Stimulated activated CD8-positive, alpha-beta memory T cell treated with anti-CD3 and anti-CD28 coated beads, Interleukin-7, amount 100 ng/mL, for 1 hour (primary cell): Measurements from ENCODE around the gene TPSB2.
"Not testable (repeated sequence)": the region's sequence is repeated elsewhere in the genome, so short reads cannot be mapped to it uniquely, and the experiment has no call there.

Experiments used
- DNase-seq, 2 donors: peaks; one replicate each; pipeline ENCODE4 v3.0.0-alpha.2; 2020; ENCODE audit warnings: low read depth in 2 of 2

Gene TPSB2

DNA sequence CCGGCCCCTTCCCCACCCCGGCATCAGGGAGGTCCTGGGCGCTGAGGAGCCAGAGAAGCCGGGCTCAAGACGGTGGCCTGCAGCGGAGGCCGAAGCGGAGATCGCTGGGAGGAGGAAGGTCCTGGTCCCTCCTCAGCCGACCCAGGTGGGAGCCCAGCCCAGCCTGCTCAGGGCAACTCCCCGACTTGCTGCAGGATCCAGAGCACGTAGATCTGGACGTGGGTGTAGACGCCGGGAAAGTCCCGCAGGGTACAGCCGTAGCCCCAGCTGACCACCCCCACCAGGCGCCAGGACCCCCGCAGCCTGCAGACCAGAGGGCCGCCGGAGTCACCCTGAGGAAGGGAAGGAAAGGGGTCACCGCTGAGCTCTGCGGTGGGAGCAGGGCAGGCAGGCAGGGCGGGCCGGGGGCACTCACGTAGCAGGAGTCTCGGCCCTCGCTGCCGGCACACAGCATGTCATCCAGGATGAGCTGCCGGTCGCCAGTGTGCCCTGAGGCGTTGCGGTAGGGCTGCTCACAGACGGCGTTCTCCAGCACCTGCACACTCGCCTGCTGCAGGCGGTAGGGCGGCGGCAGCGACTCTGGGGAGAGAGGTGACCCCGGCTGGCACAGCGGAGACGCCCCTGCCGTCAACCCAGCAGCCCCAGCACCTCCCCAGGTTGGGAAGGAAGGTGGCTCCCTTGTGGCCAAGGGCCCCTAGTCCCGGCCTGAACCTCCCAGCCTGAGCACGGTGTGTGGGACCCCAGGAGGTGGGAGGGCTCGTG, 31.3 kb upstream of the TPSB2 start:
- DNase-seq, result no peak

DNA sequence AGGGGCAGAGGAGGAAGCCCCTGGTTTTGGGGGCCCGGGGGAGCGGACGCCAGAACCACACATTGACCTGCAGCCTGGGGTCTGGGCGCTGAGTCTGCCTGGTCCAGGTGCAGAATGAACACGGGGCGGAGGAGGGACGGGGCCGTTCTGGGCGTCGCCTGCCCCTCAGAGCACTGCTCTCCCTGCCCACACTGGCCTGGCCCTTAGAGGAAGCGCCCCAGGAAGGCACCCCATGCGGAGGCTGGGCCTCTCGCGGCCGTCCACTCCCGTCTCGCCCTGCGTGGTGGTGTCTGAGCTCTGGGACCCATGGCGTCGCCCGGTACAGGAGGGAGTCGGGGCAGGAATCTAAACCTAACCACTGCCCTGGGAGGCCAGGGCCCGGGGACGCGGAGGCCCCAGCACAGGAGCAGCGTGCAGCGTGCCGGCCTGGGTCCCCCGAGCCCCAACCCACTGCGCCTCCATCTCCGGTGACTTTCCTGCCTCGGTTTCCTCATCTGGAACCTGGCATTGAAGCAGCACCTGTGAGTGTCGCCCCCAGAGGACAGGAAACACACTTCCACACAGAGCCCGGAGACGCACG, 30.2 kb upstream of the TPSB2 start:
- DNase-seq, result no peak

DNA sequence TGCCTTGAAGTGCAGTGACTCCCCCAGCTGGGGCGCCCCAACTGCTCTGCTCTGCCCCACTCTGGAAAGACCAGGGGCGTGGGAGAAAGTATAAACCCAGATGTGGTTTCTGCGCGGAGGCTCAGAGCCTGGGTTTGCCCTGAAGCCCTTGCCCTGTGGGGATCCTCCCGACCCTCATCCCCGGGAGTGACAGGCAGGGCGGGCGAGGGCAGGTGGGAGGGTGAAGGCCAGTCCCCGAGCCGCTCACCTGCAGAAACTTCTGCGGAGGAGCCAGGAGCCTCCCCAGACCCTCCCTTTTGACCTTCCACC, 29.7 kb upstream of the TPSB2 start:
- no peak for DNase-seq

DNA sequence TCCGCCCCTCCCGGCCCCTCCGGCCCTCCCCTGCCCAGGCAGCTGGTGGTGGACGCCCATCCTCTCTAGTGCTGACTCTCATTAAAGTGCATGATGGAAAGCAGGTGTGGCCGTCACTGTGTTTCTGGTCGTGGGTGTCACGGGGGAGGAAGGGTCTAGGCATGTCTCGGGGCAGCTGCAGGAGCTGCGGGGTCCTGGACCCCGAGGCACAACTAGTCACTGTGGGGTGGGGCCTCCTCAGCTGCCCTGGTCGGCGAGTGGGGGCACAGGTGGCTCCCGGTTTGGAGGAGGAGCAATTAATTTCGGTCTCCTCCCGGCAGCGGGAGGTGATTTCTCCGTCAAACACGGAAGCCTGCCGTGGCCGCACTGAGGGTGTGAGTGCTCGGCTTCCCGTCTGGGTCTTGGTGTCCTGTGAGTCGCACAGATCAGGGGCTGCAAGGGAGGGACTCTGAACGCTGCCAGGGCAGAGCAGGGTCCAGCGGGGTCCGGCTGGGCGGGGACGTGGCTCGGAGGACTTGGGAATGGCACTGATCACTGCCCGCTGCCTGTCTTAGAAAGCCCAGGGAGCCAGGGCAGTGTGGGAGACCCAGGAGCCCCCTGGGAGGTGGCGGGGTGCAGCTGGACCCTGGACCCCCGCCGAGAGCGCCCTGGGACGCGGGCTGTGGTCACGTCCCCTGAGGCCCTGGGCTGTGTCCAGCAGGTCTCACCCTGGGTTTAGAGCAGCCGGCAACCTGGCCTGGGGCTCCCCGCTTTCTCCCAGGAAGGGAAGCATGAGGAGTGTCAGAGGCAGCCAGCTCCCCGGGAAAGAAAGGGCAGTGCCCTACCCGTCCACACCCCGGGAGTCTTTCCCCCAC, 29.1 kb upstream of the TPSB2 start:
- no peak for DNase-seq

DNA sequence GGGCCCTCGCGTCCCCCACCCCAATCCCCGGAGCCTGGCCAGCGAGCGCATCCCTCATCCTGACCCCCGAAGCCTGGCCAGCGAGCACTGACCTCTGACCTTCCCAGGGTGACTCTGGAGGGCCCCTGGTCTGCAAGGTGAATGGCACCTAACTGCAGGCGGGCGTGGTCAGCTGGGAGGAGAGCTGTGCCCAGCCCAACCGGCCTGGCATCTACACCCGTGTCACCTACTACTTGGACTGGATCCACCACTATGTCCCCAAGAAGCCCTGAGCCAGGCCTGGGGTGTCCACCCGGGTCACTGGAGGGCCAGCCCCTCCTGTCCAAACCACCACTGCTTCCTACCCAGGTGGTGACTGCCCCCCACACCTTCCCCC, 28.2 kb upstream of the TPSB2 start:
- no peak for DNase-seq

DNA sequence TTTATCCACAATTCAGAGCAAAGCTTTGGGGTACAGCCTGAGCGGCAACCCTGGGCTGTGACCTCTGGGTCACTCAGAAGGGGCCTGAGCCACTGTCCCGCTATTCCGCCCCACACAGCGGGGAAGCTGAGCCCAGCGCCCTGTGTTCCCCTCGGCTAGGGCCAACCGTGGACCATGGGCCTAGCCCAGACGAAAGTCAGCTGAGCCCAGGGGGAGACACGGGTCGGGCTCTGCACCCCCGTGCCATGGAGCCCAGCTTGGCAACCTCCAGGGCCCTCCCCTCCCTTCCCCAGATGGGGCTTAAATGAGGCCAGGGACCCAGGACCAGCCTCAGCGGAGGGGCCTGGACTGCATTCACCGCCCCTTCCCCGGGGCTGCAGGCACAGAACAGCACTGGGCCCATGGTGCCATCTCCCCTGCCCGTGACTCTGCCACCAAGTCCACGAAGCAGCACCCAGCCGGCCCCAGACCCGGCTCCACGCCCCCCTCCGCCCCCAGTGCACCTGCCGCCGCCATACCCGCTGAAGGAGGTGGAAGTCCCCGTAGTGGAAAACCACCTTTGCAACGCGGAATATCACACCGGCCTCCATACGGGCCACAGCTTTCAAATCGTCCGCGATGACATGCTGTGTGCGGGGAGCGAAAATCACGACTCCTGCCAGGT, 27.7 kb upstream of the TPSB2 start:
- DNase-seq, result no peak

DNA sequence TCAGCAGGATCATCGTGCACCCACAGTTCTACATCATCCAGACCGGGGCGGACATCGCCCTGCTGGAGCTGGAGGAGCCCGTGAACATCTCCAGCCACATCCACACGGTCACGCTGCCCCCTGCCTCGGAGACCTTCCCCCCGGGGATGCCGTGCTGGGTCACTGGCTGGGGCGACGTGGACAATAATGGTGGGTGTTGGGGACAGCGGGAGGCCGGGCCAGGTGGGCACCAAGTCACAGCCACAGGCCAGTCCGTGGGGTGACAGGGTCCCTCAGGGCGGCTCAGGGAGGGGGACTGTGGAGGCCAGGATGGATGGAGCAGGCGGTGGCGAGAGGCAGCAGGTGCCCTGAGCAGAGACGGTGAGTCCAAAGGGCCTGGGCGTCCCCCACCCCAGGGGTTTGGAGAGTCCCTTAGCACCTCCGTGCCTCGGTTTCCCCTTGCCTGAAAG, 26.9 kb upstream of the TPSB2 start:
- DNase-seq, result no peak

DNA sequence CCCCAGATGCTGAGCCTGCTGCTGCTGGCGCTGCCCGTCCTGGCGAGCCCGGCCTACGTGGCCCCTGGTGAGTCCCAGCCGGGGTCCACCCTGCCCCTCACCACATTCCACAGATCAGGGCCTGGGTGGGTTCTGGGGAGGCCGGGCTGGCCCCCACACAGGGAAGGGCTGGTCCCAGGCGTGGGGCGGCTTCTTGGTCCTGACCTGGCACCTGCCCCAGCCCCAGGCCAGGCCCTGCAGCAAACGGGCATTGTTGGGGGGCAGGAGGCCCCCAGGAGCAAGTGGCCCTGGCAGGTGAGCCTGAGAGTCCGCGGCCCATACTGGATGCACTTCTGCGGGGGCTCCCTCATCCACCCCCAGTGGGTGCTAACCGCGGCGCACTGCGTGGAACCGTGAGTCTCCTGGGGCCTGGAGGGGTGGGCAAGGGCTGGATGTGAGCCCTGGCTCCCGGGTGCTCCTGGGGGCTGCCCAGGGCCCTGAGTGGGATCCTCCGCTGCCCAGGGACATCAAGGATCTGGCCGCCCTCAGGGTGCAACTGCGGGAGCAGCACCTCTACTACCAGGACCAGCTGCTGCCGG, 26.4 kb upstream of the TPSB2 start:
- not testable (repeated sequence) for DNase-seq

DNA sequence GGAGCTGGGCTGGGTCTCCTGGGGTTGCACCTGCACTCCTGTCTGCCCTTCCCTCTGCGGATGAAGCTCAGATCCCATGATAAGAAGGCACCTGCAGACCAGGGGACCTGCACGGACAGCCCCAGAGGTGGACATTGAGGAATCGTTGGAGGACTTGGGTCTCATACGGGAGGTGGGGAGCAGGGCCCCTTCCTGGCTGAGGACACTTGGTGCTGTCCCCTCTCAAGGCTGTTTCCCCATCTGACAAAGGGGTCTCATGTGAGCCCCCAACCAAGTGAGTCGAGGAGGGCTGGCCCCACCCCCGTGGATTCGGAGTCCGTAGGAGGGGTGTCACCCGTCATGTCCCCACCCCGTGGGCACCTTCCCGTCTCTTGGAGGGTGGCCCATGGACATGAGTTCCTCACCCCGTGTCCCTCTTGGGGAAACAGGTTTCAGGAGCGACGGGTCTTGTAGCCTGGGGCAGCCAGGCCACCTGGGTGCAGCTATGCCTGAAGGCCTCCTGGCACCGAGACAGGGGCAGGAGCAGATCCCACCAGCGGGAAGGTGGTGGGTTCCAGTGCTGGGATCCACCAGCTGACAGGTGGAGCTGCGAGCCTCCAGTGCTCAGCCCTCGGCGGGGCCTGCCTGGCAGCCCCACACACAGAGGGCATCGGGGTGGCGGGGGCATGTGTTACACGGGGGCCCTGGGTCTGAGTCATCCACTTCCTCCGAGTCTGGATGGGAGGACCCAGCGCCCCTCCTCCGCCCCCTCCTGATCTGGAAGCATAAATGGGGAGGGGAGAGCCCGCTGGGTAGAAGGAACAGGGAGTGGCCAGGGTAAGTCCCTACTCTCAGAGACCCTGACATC, 25.5 kb upstream of the TPSB2 start, which contains the start of gene TPSD1:
Gene TPSD1, plus strand, starts transcription at position 794 of the 847 bp plus-strand sequence. CDS start 212 bp downstream, outside the sequence.
- not testable (repeated sequence) for DNase-seq

DNA sequence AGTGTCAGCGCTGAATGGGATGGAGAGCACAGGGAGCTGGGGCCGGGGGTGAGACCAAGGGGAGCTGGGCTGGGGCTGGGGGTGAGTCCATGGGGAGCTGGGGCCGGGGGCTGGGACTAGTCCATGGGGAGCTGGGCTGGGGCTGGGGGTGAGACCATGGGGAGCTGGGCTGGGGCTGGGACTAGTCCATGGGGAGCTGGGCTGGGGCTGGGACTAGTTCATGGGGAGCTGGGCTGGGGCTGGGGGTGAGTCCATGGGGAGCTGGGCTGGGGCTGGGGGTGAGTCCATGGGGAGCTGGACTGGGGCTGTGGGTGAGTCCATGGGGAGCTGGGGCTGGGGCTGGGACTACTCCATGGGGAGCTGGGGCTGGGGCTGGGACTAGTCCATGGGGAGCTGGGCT, 24.8 kb upstream of the TPSB2 start:
- not testable (repeated sequence) for DNase-seq

DNA sequence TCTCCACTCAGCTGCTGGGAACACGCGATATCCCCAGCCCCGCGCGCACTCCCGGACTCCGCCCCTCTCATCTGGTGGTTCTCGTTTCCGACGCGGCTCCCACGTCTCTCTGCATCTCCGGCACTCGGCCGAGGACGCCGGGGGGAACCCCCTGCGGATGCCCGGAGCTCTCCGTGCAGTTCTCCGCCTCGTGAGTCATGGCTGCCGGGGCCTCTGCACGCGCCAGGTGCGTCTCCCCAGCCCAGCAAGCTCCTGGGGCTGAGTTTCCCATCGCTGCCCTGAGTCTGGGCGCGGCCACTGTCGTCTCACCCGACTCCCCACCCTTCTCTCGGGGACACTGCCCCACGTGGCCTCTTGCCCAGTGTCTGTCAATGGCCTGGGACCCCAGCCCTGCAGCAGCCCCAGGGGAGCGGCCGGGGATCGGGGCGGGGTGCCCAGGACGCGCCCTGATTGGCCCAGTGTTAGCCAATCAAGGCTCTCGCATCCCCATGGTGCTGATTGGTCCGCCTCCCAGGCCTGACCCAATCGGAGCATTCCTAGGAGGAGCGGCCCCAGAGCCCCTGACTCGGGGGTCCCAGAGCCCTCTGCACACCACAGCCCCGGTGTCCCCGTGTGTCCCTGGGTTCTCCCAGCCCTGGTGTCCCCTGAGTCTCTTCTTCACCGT, 23.8 kb upstream of the TPSB2 start:
- DNase-seq, result not testable (repeated sequence)

DNA sequence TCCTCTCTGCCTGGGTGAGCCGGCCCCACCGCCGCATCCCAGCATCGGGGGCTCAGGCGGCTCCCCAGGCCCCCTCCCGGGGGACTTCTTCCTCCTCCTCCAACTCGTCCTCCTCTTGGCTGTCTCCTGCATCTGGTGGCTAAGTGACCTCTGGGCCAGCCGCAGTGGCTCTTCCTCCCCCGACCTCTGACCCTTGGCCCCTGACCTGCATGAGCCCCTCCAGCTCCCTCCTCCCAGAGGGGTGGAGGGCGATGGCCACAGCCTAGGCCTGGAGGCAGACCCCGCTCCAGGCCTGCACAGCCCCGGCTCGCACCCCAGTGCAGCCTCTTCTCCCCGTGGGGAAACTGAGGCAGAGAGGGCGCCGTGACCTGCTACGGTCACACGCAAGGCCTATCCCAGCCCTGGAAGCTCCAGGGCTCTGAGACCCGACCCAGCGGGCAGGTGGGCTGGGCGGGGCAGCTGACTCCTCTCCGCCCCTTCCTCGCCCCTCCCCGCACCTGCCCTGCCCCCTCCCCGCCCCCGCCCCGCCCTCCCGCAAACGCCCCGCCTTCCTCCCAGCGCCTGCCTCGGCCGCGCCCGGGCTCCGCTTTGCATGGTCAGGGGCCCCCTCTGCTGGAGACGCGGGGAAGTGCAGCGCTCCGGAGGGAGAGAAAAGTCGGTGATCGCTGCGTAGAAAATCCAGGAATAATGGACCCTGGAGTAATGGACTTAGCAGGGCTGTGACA, 19.2 kb upstream of the TPSB2 start:
- DNase-seq, result not testable (repeated sequence)

DNA sequence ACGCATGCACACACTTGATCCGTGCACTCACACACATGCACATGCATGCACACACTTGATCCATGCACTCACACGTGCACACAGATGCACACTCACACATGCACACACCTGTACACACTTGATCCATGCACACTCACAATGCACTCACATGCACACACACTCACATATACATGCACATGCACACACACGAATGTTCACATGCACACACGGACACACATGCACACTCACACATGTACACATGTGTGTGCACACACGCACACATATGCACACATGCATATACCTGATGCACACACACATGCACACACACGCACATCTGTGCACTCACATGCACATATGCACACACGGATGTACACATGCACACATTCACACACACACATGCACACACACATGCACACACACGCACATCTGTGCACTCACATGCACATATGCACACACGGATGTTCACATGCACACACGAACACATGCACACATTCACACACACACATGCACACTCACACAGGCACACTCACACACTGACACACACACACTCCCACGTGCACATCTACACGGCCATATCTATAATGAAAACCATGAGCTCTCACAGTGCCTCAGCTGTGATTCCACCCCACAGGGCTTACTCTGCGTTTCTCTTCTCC, 18.0 kb upstream of the TPSB2 start:
- not testable (repeated sequence) for DNase-seq

DNA sequence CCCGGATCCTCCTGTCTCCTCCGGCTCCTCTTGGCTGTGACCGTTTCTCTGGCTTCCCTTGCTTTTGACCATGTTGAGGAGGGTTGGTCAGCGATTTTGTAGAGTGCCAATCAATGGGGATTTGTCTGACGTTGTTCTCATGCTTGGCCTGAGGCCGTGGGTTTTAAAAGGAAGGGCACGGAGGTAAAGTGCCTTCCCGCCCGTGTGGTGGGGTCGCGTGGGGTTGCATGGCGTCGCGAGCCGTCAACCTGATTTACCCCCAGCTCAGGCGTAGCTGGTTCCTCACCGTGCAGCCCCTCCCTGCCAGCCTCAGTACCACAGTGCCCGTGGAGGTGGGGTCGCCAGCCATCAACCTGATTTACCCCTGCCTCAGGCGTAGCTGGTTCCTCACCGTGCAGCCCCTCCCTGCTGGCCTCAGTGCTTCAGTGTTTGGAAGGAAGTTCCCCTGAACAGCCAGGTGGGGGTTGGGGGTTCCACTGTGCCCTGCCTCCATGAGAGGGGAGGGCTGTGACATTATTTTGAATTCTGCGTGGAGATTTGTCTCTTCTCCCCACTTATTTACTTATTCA, 15.6 kb upstream of the TPSB2 start:
- no peak for DNase-seq

DNA sequence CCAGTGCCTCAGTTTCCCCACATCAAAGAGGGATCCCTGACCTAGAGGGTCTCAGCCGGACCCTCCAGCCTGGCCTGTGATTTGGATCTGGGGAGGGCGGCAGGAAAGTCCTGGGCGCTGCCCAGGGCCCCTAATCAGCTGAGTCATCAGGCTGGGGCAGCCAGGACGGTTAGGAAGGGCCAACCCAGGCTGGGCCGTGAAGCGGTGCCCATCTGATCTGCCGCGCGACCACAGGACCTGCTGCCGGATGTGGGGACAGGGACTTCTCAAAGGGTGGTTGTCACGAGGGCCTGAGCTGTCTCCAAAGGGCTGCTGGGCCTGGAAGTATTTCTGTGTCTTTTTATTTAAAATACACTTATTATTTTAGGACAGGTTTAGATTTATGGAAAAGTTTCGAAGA, 14.9 kb upstream of the TPSB2 start:
- no peak for DNase-seq

DNA sequence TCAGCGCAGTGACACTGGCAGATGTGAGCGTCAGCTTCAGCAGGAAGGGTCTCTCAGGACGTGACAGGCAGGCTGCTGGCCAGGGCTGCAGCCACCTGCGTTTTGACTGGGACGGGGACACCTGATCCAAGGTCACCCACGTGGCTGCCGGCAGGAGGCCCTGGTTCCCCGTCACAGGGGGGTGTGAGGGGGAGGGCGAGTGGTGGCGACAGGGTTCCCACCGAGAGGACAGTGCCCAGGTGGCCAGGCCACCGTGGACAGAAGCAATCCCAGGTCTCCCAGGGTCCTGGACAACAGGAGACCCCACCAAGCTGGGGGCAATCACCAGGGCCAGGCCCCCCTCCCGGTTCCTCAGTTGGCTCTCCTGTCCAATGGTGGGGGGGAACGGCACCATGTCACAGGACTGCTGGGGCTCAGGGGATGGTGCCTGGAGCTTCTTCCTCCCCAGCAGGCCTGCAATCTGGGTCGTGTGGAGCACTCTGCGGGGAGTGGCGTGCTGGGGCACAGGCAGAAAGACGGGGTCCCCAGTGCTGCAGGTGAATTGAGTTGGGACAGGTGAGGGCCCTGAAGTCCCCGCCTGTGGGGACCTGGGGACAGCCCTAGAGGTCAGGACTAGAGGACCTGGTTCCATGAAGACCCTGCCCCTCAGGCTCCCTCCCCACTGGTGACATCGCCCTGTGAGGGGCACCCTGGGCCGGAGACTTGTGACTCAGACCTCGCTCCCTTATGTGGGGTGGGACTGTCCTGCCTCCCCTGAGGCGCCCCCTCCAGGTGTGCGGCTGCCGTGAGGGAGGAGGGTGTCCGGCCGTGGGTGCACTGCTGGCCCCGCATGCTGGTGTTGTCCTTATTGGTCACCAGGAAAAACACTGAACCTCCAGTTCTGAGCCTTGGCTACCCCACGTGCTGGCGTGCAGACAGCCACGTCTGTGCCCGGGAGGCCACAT, 14.2 kb upstream of the TPSB2 start:
- DNase-seq, result not testable (repeated sequence)

DNA sequence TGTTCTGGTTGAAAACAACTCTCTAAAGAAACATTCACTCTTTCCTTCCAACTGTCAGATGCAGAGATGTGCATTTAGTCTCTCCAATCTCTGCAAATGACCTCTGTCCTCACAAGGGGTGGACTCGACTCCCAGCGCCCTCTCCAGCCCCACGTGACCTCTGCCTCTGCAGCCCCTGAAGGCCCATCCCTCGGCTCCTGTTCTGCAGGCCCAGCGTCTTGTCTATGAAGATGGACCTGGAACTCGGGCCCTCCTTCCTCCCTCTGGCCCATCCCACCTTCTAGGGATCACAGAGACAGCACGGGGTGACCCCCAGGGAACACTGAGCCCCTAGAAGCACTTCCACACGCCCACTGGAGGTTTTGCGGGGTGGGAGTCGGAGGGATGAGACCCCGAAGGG, 13.4 kb upstream of the TPSB2 start:
- not testable (repeated sequence) for DNase-seq

DNA sequence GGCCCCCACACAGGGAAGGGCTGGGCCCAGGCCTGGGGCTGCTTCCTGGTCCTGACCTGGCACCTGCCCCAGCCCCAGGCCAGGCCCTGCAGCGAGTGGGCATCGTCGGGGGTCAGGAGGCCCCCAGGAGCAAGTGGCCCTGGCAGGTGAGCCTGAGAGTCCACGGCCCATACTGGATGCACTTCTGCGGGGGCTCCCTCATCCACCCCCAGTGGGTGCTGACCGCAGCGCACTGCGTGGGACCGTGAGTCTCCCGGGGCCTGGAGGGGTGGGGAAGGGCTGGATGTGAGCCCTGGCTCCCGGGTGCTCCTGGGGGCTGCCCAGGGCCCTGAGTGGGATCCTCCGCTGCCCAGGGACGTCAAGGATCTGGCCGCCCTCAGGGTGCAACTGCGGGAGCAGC, 11.1 kb upstream of the TPSB2 start:
- DNase-seq, result not testable (repeated sequence)
